Measurements from ENCODE around the gene ZDHHC11B.
"Not testable (repeated sequence)": the region's sequence is repeated elsewhere in the genome, so short reads cannot be mapped to it uniquely, and the experiment has no call there.

The ZDHHC11B gene

GRCh38 chr5:680836-681235, 103.7 kb downstream of the ZDHHC11B start:
- not testable (repeated sequence) for H3K4me3 ChIP-seq (ENCODE audit: low read length, poor library complexity, severe bottlenecking); H3K4me1 ChIP-seq (ENCODE audit: insufficient read depth, low read length, poor library complexity, severe bottlenecking); H3K4me2 ChIP-seq (ENCODE audit: low read depth, low read length, poor library complexity, severe bottlenecking); H4K20me1 ChIP-seq (ENCODE audit: insufficient read depth, low read length, poor library complexity, severe bottlenecking); H3K9ac ChIP-seq (ENCODE audit: low read depth, low read length, poor library complexity, severe bottlenecking); H3K27me3 ChIP-seq (ENCODE audit: insufficient read depth, low read length, poor library complexity, severe bottlenecking); H3K9me3 ChIP-seq (ENCODE audit: insufficient read depth, low read depth, low read length); H3K79me2 ChIP-seq (ENCODE audit: insufficient read depth, low read length); H2AFZ ChIP-seq (ENCODE audit: low read length); H3F3A ChIP-seq (ENCODE audit: low read depth); H3K36me3 ChIP-seq (ENCODE audit: insufficient read depth, low read length); H3K9me2 ChIP-seq (replicated peaks; ENCODE audit: low read depth, low read length)

GRCh38 chr5:680118-680795, 104.3 kb downstream of the ZDHHC11B start:
- not testable (repeated sequence) for H4K20me1 ChIP-seq (ENCODE audit: insufficient read depth, low read length, poor library complexity, severe bottlenecking); H3K27me3 ChIP-seq (ENCODE audit: insufficient read depth, low read length, poor library complexity, severe bottlenecking); H3K9me2 ChIP-seq (replicated peaks; ENCODE audit: low read depth, low read length); H3K4me2 ChIP-seq (ENCODE audit: low read depth, low read length, poor library complexity, severe bottlenecking); H3K4me3 ChIP-seq (ENCODE audit: low read length, poor library complexity, severe bottlenecking); H3K9ac ChIP-seq (ENCODE audit: low read depth, low read length, poor library complexity, severe bottlenecking); H3K9me3 ChIP-seq (ENCODE audit: insufficient read depth, low read depth, low read length); H3K79me2 ChIP-seq (ENCODE audit: insufficient read depth, low read length); H3F3A ChIP-seq (ENCODE audit: low read depth); H2AFZ ChIP-seq (ENCODE audit: low read length); H3K36me3 ChIP-seq (ENCODE audit: insufficient read depth, low read length); H3K4me1 ChIP-seq (ENCODE audit: insufficient read depth, low read length, poor library complexity, severe bottlenecking)

- not testable (repeated sequence) for H3K4me3 ChIP-seq (ENCODE audit: low read length, poor library complexity, severe bottlenecking)
Observed at GRCh38 chr5:679166-679895, 105.2 kb downstream of the ZDHHC11B start.

GRCh38 chr5:678521-678920, 106.0 kb downstream of the ZDHHC11B start:
- H3K9ac ChIP-seq (ENCODE audit: low read depth, low read length, poor library complexity, severe bottlenecking); H3K4me2 ChIP-seq (ENCODE audit: low read depth, low read length, poor library complexity, severe bottlenecking); H3K9me2 ChIP-seq (replicated peaks; ENCODE audit: low read depth, low read length); H4K20me1 ChIP-seq (ENCODE audit: insufficient read depth, low read length, poor library complexity, severe bottlenecking); H2AFZ ChIP-seq (ENCODE audit: low read length); H3K36me3 ChIP-seq (ENCODE audit: insufficient read depth, low read length); H3K9me3 ChIP-seq (ENCODE audit: insufficient read depth, low read depth, low read length); H3K79me2 ChIP-seq (ENCODE audit: insufficient read depth, low read length); H3K4me1 ChIP-seq (ENCODE audit: insufficient read depth, low read length, poor library complexity, severe bottlenecking); H3K27me3 ChIP-seq (ENCODE audit: insufficient read depth, low read length, poor library complexity, severe bottlenecking); H3F3A ChIP-seq (ENCODE audit: low read depth); H3K4me3 ChIP-seq (ENCODE audit: low read length, poor library complexity, severe bottlenecking): not testable (repeated sequence)

More at GRCh38 chr5:679166-679895, 105.2 kb downstream of the ZDHHC11B start:
- H2AFZ ChIP-seq (ENCODE audit: low read length); H3K4me2 ChIP-seq (ENCODE audit: low read depth, low read length, poor library complexity, severe bottlenecking); H4K20me1 ChIP-seq (ENCODE audit: insufficient read depth, low read length, poor library complexity, severe bottlenecking); H3K9me2 ChIP-seq (replicated peaks; ENCODE audit: low read depth, low read length); H3K9ac ChIP-seq (ENCODE audit: low read depth, low read length, poor library complexity, severe bottlenecking); H3K27me3 ChIP-seq (ENCODE audit: insufficient read depth, low read length, poor library complexity, severe bottlenecking); H3K79me2 ChIP-seq (ENCODE audit: insufficient read depth, low read length); H3K36me3 ChIP-seq (ENCODE audit: insufficient read depth, low read length); H3K9me3 ChIP-seq (ENCODE audit: insufficient read depth, low read depth, low read length); H3K4me1 ChIP-seq (ENCODE audit: insufficient read depth, low read length, poor library complexity, severe bottlenecking); H3F3A ChIP-seq (ENCODE audit: low read depth): not testable (repeated sequence)

- H3K9ac ChIP-seq (ENCODE audit: low read depth, low read length, poor library complexity, severe bottlenecking) = no peak overlapping the region
- no peak overlapping the region for H2AFZ ChIP-seq (ENCODE audit: low read length)
- H3K4me3 ChIP-seq (ENCODE audit: low read length, poor library complexity, severe bottlenecking) = no peak overlapping the region
- no peaks in the 10 kb centered on the region for H3K27me3 ChIP-seq (ENCODE audit: insufficient read depth, low read length, poor library complexity, severe bottlenecking)
- TF ChIP-seq EZH2phosphoT487 (IDR thresholded peaks at IDR 0.05; ENCODE audit: borderline replicate concordance) (no peak), CTCF (conservative IDR thresholded peaks at IDR 0.05; ENCODE audit: low read length) (no peak)
- H4K20me1 ChIP-seq (ENCODE audit: insufficient read depth, low read length, poor library complexity, severe bottlenecking) = no peaks in the 10 kb centered on the region
- H3F3A ChIP-seq (ENCODE audit: low read depth) = no peaks in the 10 kb centered on the region
- H3K4me2 ChIP-seq (ENCODE audit: low read depth, low read length, poor library complexity, severe bottlenecking) = no peak overlapping the region
- no peaks in the 10 kb centered on the region for H3K79me2 ChIP-seq (ENCODE audit: insufficient read depth, low read length)
- no peaks in the 10 kb centered on the region for H3K9me3 ChIP-seq (ENCODE audit: insufficient read depth, low read depth, low read length)
- no peaks in the 10 kb centered on the region for H3K9me2 ChIP-seq (replicated peaks; ENCODE audit: low read depth, low read length)
- H3K4me1 ChIP-seq (ENCODE audit: insufficient read depth, low read length, poor library complexity, severe bottlenecking) = no peaks in the 10 kb centered on the region
- no peaks in the 10 kb centered on the region for H3K36me3 ChIP-seq (ENCODE audit: insufficient read depth, low read length)
Observed at GRCh38 chr5:677131-678101, 107.1 kb downstream of the ZDHHC11B start.

All from Loucy (cell line).